Activated gamma-delta T cell treated with anti-CD3 and anti-CD28 coated beads, Interleukin-2, amount 50 U/mL, for 16 hours (primary cell): ENCODE results near the gene GBP7.
"Not testable (repeated sequence)": the region's sequence is repeated elsewhere in the genome, so short reads cannot be mapped to it uniquely, and the experiment has no call there.

Source experiments
- DNase-seq: peaks from one replicate; pipeline ENCODE4 v3.0.0-alpha.2; 2020; ENCODE audit warnings: low read depth

GBP7 gene, protein sequence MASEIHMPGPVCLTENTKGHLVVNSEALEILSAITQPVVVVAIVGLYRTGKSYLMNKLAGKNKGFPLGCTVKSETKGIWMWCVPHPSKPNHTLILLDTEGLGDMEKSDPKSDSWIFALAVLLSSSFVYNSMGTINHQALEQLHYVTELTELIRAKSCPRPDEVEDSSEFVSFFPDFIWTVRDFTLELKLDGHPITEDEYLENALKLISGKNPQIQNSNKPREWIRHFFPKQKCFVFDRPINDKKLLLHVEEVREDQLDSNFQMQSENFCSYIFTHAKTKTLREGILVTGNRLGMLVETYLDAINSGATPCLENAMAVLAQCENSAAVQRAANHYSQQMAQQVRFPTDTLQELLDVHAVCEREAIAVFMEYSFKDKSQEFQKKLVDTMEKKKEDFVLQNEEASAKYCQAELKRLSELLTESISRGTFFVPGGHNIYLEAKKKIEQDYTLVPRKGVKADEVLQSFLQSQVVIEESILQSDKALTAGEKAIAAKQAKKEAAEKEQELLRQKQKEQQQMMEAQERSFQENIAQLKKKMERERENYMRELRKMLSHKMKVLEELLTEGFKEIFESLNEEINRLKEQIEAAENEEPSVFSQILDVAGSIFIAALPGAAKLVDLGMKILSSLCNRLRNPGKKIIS

DNA sequence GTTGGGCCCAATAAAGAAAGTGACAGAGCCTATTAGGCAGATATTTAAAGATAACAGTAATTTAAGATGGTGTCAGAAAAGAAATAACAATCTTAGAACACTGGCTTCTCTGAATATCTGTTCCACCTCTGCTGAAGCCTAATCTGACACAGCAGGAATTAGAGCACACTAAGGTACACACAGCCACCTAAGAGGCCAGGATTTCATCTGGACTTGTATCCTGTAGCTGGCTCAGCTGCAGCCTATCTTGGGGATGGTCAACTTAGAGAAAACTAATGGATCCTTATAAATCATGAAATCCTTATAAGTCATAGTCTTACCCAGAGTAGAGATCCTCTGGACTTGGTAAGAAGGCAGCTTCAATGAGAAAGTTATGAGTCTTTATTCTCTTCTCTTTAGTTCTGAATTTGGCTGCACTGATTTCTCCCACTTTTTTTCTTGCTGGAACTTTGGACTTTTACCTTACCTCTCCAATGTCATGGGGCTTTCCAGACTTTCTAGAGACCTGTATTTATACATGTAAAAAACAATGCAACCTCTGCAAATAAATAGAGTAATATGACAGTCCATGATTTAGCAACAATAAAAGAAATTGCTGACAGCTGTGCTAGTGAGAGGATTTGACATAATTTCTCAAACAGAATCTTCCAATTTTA is at the start of gene GBP7:
Gene GBP7, minus strand, starts transcription at position 403 of the 656 bp plus-strand sequence. CDS start 4,068 bp downstream, outside the sequence.
- DNase-seq: no peak

DNA sequence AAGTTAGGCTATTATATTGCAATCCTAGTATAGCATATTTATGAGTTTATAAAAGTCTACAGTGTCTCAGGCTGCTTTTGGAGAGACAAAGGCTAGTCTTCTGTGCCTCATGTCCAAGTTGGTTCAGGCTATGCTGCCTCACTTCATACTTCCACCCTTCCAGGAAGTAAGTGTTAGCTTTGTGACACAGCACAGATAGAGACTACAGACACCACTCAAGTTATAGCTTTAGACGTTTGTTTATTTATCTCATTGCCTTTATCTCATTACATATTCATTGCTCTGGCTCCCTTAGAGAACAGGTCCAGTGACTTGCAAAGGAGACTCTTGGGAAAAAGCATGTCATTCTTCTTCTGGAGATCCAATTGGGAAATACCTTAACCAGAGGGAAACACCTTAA is 45.5 kb upstream of the GBP7 start:
- DNase-seq: no peak

DNA sequence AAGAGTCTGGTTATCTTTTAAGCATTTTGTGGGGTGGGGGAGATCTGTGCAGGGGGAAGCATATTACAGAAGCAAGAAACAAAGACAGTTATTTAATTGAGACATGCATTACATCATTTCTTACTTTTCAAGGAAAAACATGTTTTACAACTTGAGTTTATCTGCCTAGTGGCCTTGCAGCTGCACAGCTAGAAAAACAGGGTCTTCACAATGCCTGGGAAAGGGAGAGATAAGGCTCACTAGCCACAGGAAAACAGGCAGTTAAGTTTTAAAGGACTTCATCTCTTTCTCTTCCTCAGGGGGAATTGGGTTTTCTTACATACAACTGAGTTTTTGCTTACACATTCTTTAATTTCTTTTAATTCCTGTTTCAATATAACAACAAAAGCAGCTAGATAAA is 44.0 kb upstream of the GBP7 start:
- not testable (repeated sequence) for DNase-seq

DNA sequence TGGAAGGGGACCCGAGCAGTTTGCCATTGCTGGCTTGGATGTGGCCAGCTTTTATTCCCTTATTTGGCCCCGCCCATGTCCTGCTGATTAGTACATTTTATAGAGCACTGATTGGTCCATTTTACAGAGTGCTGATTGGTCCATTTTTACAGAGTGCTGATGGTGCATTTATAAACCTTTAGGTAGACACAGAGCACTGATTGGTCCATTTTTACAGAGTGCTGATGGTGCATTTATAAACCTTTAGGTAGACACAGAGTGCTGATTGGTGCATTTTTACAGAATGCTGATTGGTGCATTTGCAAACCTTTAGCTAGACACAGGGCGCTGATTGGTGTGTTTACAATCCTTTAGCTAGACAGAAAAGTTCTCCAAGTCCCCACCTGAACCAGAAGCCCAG is 43.1 kb upstream of the GBP7 start:
- DNase-seq: not testable (repeated sequence)

DNA sequence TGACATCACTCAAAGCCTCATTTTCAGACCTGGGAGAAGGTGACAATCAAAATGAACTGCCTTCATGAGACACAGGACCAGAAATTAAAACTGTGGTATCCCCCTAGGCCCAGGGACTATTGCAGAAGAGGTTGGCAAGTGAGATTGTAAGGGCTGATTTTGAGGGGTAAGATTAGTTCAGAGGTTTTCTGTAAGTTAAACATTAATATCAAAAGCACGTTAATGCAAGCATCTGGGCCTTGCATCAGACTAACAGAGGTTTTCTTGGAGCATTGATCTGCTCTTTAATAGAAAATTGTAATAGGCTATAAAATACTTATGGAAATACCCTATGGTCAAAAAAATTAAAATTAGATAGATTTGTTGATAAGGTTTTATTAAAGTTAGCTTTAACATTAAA is 37.5 kb upstream of the GBP7 start:
- no peak for DNase-seq

DNA sequence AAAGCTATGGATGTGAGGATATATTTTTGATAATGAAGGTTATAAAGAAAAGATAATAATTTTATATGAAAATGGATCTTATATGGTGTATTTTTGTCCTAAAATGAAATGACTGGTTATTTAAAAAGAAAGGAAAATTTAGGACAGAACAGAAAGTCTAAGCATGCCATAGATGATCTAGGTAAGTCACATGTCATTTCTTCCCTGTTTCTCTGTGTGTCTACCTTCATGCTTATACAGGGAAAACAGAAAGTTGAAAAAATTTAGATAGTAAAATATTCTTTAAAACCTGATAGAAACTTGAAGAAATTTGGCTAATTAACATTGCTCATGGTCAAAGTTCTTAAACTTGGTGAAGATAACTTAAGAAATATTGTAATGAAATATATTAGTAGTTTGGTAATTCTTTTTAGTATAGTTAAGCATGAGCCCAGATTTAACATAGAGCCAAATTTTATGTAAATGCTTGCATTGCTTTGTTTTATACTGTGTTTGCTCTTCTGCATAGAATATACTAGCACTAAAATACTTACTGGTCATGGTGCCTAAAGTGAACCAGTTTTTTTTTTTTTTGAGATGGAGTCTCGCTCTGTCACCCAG is 35.3 kb upstream of the GBP7 start:
- no peak for DNase-seq

DNA sequence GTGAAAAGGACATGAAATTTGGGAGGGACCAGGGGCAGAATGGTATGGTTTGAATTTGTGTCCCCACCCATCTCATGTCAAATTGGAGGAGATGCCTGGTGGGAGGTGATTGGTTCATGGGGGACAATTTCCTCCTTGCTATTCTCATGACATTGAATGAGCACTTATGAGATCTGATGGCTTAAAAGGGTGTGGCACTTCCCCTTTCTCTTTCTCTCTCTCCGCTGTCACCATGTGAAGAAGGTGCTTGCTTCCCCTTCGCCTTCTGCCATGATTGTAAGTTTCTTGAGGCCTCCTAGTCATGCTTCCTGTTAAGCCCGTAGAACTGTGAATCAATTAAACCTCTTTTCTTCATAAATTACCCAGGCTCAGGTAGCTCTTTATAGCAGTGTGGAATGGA is 30.6 kb upstream of the GBP7 start:
- DNase-seq: no peak

DNA sequence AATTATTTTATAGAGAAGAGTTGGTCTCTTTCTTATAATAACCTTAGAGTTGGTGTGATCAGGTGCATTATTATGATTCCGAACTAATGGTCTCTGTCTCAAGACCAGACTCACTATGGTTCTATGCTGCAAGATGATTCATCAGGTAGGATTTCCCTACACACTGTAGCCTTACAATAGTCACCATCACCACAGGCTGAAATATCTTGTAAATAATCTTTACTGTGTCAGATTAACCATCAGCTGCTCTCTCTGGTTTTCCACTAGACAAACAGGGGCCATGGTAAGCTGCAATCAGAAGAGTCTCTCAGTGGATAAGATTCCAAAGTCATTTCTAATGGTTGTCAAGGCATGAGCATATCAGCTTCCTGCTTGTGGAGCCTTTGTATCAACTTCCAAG is 27.4 kb upstream of the GBP7 start:
- DNase-seq: no peak

DNA sequence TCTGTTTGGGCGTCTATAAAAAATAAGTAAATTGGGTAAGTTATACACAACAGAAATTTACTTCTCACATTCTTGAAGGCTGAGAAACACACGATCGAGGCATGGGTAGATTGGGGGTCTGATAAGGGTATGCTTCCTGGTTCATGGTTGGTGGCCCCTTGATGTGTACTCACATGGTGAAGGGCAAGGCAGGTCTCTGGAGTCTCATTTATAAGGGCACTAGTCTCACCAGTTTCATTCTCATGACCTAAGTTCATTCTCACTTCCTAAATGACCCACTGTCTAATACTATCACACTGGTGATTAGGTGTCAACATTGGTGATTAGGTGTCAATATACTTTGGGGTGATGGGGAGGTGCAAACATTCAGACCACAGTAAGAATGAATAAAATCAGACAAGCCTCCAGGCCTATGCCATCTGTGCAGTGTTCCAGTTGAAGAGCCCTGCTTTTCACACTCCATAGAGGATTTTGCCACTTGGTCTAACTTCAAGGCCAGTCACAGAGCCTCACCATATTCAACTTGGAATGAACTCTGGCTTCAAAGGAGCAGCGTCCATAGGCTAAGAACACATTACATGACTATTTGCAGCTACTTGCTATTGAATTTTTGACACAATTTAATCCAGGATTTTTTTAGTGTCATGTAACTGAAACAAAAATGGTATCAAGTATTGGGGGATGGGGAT is 25.4 kb upstream of the GBP7 start:
- DNase-seq: no peak

DNA sequence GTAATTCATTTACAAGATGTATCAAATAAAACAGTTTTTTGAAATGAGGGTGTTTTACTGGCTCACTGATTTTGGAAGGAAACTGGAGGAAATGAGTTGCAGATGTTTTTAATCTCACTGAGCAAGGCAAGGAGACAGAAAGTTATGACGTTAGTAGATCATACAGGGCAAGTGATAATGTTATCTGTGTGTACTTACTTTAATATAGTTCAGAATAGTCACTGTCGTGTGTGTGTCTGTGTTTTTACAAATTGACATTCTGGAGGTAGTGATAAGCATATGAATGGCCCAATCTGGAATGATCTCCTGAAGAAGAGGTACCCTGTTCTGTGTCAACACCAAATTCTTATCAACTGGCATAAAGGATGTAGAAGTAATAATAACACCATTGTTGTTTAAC is 24.9 kb upstream of the GBP7 start:
- no peak for DNase-seq

DNA sequence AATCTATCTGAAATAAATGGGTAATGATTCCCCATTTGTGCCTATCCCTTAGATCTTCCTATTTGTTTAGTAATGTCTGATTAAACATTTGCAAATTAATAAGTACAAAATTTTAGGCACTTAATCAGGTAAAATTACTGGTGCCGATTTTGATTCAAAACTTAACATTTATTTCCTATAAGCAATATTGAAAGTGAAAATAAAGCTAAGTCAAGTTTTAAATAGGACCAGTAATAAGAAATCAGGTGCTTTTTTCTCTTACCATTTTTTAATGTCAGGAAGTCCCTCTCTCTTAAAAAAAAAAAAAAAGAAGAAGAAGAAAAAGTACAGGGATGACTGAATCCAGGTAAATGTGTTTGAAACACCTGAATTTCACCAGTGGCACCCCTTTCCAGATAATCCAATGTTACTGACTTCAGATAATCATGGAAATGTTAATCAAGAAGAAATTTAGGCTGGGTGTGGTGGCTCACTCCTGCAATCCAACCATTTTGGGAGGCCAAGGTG is 23.8 kb upstream of the GBP7 start:
- DNase-seq: no peak

DNA sequence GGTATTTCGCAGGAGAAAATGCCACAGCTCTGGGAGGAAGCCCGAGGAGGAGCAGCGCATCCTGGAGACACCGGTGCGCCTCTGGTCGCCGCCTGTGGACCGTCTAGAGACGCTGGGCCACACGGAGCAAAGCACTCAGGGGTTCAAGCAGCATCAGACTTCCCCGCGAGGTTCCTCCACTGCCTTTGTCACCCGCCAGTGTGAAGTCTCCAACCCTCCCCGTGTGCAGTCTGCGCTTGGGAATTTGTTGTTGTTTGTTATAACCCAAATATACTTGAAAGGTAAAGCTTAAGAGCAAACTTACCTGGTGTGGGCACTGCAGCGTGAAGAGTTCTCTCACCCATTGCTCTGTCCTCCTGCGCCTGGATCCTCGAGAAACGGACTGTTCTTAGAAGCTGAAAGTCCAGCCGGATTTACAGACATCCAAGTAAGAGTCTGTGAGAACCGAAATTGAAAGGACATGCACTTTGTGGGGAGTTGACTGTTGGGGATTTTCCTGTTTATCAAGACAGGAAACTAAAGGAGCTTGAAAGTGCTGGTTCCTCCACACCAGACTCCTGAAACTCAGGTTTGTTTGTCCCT is 22.8 kb upstream of the GBP7 start, which contains the start of gene GBP4:
Gene GBP4, minus strand, starts transcription at position 452 of the 582 bp plus-strand sequence. Its CDS starts 108 bp downstream, at position 344.
- peak; percentile 20 for DNase-seq

DNA sequence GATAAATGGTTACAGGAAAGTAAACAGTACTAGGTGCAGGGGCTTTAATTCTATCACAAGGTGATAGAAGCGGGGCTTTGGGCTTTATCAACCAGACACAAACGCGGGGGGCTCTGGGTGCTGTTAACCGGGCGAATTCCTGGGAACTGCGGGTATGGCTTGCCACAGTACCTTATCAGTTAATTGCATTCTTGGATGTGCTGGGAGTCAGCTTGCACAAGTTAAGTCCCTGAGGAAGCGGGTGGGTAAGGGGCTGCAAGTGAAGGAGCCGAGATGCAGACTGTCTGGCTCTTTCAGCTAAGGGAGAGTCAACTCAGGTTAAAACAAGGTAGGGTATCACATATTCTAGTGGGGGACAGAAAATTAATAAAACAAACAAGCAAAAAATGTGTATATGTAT is 22.3 kb upstream of the GBP7 start:
- no peak for DNase-seq

DNA sequence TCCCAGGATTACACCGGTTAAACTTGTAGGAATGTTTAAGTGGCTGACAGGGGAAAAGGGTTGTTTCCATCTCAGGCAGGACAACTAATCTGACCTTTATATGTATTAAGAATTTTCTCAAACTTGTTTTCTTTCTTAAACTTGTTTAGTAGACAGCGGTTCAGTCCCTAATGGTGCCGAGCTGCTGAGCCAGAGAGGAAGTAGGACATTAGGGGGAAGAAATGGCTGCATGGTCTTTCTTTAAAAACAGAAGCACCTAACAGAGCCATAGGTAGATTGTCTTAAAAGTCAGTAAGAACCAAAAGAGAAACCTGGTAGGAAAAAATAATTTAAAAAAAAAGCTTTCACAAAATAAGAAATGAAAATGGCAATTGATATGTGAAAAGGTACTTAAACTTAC is 19.7 kb upstream of the GBP7 start:
- DNase-seq: no peak

DNA sequence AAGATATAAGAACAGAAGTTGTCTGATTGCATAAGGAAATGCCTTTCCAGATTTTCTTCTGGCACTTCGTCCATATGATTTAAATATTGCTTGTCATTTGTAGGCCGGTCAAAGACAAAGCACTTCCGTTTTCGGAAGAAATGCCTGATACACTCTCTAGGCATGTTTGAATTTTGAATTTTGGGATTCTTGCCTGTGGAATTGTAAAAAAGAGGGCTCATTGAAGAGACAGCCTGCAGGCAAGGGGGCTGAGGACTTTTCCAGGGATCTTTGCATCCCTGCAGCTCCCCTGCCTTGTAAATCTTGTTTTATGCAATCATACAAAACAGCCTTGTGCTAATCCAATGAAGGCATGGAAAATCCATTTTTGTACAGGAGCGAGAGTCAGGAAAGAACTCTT is 15.5 kb upstream of the GBP7 start:
- no peak for DNase-seq

DNA sequence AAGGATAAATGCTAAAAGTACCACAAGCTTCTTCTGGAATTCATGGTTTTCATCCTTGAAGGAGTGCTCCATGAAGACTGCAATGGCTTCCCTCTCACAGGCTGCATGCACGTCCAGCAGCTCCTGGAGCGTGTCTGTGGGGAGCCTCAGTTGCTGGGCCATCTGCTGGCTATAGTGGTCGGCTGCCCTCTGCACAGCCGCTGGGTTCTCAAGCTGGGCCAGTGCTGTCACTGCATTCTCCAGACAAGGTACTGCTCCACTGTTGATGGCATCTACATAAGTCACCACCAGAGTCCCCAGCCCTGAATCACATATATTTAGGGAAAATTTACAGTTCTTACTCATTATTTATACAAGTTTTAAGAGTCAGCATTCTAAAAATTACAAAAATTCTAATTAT is 14.2 kb upstream of the GBP7 start:
- no peak for DNase-seq

DNA sequence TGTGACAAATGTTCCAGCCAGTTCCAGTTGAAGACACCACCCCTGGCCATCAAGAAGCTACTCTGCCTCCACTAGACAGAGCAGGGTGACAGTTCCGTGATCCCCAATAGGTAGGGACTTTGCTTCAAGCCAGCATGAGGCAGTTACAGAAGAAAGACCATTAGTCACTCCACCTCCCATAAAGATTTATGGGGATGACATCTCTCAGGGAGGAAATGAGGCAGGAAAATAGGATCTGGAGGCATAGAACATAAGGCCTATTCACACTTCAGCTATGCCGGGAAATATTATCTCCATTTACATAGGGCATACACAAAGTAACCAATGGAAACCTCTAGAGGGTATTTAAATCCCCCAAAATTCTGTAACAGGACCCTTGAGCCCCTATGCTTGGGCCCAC is 3.5 kb upstream of the GBP7 start:
- no peak for DNase-seq

DNA sequence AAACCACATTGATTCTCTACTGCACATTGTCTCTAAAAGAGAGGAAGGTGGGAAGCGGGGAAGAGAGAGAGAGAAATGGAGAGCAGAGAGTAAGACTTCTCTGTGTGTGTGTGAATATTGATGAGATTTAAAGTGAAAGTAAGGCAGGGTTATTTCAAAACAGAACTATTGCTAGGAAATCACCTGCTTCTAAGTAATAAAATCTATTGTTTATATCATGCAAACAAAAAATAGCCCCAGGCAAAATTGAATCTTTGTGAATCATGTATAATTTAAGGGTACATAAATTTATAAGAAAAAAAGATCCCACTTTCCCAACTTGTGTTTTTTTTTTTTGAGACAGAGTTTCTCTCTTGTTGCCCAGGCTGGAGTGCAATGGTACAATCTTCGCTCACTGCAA is 1.2 kb upstream of the GBP7 start:
- no peak for DNase-seq

DNA sequence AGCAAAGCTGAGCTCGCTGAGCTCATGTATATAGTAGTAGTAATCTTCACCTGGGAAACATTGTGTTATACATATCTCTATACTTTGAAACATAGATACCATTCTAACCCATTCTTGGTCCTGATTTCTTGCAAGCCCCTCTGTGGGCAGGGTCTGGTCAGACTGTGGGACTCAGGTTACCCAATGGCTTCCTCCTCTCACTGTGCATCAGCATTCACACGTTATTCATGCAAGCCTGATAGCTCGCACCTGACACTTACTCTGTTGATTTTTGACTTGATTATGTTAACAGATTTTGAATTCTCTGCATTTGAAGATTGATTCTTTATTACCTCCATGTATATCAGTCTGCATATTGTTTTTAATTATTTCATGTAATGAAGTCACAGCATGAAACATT is 1.3 kb downstream of the GBP7 start:
- DNase-seq: no peak

DNA sequence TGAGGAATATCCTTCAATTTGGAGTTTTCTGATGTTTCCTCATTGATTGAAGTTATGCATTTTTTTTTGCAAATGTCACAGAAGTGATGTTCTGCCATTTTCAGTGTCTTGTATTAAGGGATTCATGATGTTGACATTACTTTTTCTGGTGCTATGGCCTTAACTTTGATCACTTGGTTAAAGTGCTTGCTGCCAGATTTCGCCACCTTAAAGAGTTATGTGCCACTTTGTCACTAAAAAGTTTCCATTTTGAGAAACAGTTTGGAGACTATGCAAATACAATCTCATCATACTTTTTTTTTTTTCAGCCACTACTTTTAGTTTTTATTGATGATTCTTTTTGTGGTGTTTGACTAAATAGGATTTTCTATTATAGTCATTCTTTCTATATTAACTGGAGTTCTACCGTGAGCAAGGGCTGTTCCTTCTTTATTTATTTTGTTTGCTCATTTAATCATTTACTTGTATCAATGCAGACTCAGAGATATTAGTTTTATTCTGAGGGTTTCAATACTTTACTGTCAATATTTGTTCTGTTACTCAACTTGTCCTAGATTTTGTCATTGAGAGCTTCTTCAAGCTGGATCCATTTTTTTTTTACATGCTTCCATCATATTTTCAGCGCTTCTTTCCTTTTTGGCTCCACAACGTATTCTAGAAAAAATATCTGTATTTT is 3.2 kb downstream of the GBP7 start:
- DNase-seq: no peak

DNA sequence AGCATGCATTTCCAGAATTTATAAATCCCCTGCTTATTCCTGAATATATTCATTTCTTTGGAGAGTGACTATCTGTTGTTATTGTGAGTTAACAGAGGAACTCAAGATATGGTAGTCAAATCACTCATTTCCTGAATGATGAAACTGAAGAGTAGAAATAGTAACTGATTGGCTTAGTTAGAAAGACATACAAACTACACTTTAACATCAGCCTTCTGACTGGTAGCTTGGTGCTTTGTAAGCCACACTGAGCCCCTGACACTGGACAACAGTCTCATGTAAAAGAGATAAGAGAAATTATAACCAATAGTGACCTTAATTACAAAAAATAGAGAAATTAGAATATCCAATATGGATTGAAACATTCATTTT is 4.8 kb downstream of the GBP7 start:
- no peak for DNase-seq
